Activated CD8-positive, alpha-beta memory T cell treated with anti-CD3 and anti-CD28 coated beads, Interleukin-2, amount 50 U/mL, for 48 hours (primary cell): ENCODE results near the gene CRYGD.
"Not testable (repeated sequence)": the region's sequence is repeated elsewhere in the genome, so short reads cannot be mapped to it uniquely, and the experiment has no call there.

Experiments used
- DNase-seq: peaks from one replicate; pipeline ENCODE4 v3.0.0-alpha.2; 2020

Gene CRYGD

DNA sequence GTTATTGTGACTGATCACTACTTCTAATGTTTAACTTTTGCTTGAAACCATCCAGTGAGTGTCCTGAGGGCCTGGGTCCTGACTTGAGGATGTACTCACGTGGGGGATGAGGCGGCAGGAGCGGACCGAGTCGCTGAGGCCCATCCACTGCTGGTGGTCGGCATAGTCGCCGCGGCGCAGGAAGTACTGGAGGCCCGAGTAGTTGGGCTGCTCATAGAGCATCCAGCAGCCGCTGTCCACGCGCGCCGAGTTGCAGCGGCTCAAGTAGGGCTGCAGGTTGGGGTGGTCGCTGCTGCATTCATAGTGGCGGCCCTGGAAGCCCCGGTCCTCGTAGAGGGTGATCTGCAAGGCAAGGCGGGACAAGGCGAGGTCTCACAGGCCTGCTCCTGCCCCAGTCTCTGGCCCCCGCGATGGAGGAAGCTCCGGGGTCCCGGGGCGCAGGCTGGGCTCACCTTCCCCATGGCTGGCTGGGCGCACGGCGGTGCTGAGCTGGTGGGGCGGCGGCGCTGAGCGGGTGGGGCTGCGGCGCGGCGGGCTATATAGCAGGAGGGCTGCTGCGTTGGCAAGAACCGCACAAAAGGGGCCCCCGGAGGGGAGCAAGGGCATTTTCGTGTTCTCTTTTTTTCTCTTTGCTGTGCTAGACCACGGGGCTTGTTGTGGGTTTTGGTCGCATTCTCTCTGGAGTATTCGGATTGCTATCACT is at the start of gene CRYGD:
Gene CRYGD, minus strand, starts transcription at position 512 of the 703 bp plus-strand sequence. Its CDS starts 51 bp downstream, at position 461.
- DNase-seq, result not testable (repeated sequence)

DNA sequence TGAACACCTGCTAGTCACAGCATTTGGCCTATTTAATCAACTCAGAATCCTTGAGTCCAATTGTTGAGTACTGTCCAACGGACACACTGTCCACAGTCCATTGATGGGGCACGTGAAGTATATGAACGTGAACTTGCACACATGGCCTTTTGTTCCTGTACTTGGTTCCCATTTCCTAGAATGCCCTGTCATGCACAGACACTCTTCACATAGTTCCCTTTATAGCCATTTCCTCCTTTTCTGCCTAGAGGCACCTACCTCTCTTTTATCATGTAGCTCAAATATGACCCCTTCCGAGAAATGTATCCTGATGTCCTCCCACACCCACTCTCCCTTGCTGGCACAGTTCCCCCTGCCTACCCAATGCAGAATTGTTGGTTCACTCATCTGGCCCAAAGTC is 47.8 kb upstream of the CRYGD start:
- no peak for DNase-seq

GRCh38 chr2:208164951-208165755 is 40.8 kb upstream of the CRYGD start:
- DNase-seq, result no peak

- no peak for DNase-seq
Measured at GRCh38 chr2:208163489-208163888, 39.2 kb upstream of the CRYGD start, which contains the start of gene CRYGA. Gene CRYGA (minus strand): TSS chr2:208163589. CDS start chr2:208163556, 33 bp downstream.

GRCh38 chr2:208156439-208156838 is 32.1 kb upstream of the CRYGD start:
- DNase-seq, result no peak

DNA sequence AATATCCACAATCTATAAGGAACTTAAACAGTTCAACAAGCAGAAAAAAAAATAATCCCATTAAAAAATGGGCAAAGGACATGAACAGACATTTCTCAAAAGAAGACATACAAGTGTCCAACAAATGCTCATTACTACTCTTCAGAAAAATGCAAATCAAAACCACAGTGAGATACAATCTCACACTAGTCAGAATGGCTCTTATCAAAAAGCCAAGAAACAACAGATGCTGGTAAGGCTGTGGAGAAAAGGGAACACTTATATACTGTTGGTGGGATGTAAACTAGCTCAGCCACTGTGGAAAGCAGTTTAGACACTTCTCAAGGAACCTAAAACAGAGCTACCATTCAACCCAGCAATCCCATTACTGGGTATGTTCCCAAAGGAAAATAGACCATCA is 28.8 kb upstream of the CRYGD start:
- no peak for DNase-seq

GRCh38 chr2:208150956-208151355 is 26.6 kb upstream of the CRYGD start:
- no peak for DNase-seq

GRCh38 chr2:208150094-208150493 is 25.8 kb upstream of the CRYGD start:
- DNase-seq, result no peak

GRCh38 chr2:208148803-208149202 is 24.5 kb upstream of the CRYGD start:
- no peak for DNase-seq

DNA sequence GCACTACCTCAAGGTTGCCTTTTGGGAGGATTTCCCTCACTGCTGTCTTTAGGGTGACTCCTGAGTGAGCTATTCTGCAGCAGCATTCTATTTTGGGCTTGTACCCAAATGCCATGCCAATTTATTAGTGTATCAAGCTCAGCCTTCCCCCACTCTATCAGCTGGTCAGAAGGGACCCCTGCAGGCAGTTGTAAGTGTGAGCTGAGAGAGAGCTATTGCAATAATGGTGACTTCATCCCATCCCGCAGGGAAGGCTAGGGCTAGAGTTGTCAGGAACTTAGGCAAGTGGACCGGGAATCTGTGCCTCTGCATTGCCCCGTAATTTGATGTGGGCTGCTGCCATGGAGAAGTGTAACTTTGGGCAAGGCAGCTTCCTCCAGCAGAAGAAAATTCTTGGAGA is 23.4 kb upstream of the CRYGD start:
- no peak for DNase-seq

DNA sequence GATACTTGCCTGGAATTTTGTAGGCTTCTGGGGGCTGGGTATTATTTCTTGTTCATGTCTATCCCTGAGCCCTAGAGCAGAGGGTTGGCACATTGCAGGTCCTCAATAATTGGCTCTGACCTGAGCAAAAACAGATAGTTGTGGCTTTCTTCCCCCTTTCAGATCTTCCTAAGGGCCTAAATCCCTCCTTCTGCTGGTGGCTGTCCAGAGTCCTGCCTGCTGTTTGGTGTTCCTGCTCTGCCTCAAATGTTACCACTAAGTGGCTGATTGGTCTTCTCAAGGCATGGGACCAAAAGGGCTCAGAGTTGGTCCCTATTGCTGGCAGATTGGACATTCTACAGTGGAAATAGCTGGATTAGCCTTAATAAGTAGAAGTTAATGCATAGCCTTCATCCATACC is 22.7 kb upstream of the CRYGD start:
- no peak for DNase-seq

- no peak for DNase-seq
Measured at GRCh38 chr2:208146006-208146405, 21.7 kb upstream of the CRYGD start, which contains the start of gene CRYGB. Gene CRYGB (minus strand): TSS chr2:208146158. CDS start chr2:208146120, 38 bp downstream.

GRCh38 chr2:208142925-208143799 is 18.8 kb upstream of the CRYGD start:
- no peak for DNase-seq

DNA sequence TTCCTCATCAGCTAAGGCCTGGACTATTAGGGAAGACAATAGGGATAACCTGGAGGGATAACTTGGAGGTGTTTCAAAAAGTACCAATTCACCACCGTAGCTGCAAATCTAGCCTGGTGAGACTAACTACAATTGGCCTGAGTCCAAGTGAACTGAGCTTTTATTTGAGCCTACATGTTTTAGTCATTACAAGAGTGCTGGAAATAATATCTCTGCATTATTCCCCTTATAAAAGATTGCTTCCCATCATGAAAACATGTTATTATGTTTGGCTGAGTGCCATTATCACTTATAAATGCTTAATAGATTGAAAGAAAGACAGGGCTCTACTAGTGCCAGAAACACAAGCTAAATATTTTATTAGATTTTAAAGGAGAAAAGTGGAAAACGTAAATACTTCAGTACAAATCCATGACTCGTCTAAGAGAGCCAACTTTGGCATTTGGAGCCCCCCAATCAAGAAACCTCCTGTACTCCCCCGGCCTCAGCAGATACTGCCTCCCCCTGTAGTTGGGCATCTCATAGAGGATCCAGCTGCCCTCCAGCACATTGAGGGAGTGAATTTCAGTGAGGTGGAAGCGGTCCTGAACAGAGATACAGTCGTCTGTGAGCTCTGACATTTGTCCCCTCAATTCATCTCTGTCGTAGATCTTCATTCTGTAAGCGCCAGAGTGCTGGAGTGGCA is 18.1 kb upstream of the CRYGD start:
- no peak for DNase-seq

GRCh38 chr2:208139447-208139846 is 15.1 kb upstream of the CRYGD start:
- DNase-seq, result no peak

GRCh38 chr2:208138334-208138733 is 14.0 kb upstream of the CRYGD start:
- DNase-seq, result not testable (repeated sequence)

- no peak for DNase-seq
Measured at GRCh38 chr2:208136716-208137094, 12.4 kb upstream of the CRYGD start.

DNA sequence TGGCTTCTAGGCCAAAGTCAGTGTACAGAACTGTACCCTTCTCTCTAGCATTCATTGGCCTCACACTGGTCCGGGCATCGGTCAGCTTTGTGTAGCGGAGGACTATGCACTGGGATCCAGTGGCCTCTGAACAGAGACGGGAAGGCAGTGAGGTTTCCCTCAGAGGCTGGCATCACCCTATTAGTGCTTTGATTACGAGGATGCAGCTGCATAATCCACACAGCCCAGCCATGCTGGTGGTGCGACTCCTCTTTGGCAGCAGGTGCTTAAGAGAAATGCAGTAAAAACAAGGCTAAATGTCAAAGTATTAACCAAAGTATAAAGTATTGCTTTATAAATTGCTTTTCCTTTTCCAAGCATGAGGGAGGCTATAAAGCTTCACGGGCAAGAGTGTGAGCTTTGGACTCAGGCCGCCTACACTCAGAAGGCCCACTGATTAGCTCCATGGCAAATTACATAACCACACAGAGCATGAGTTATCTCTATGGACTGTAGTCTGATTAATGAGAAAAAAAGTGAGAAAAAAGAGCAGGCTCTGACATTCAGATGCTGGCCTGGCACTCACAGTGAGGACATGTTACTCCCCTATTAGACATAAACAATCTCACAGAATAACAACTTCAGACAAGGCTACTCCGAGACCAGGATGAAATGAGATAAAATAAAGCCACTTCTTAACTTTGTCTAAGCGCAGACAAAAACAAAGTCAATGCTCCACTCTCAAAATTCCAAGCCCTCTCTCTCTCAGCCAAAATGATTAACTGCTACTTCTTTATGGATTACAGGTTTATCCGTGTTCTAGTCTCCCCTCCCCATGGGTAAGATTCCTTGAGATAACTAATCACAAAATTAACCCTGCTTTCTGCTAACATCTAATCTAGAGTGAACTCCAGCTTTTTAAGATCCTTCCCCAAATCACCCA is 11.7 kb upstream of the CRYGD start:
- no peak for DNase-seq

DNA sequence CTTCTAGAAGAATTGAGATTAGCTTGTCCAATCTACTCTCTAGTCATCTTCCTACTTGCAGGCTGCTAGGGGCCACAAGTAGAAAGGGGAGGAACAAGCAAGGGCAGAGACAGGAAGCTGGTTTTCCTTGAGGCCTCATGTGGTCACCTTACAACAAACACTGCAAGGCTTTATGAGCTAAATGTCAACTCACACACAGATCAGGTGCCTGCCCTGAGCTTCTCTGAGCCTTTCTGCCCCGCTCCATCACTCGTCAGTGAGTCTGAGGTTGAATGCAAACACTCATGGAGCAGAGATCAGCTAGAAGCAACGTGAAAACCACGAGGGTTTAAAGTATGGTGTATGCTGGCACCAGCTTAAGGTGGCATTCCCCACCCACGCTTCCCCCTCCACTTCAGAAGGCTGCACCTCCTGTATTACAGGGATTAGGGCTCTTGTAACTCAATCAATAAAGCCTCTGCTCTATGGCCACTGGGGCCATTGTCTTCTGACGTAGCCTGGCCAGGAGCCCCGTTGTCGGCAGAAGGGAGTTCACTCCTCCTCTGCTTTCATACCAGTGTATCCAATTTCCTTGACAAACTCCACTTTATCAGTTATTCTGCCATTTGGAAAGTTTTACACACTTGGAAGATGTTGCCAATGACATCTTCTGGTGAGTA is 10.7 kb upstream of the CRYGD start:
- DNase-seq, result no peak

- DNase-seq, result no peak
Measured at GRCh38 chr2:208130712-208131110, 6.4 kb upstream of the CRYGD start.
